Epithelial cell of alveolus of lung (primary cell): Measurements from ENCODE around the gene ZNF334. TPM values are rescaled to one million over a fixed set of nuclear protein-coding genes. Genes with fewer than 3 reads are reported as not detected.

Experiments
- total RNA-seq: library from RNA; depleted of rRNA; stranded (reverse); fragments of >200 nt; gene quantifications from 2 replicates; pipeline ENCODE4 v1.2.1, GENCODE V29; 2015

Gene ZNF334
- total RNA-seq, result 1.8 and 4.6 TPM in 2 replicates

GRCh38 chr20:46512943-46513844, at the start of gene ZNF334:
TSS of gene ZNF334 (minus strand) at chr20:46513559. CDS start at chr20:46512102, 1,457 bp downstream.

GRCh38 chr20:46550461-46550860, 37.1 kb upstream of the ZNF334 start, which contains the start of gene OCSTAMP:
TSS of gene OCSTAMP (minus strand) at chr20:46550654. CDS start at chr20:46550560, 94 bp downstream.

Other genes with a start within 250 kb of the ZNF334 start
- not detected in 2 replicates for gene CDH22, start 205.1 kb downstream of the ZNF334 start, total RNA-seq
- gene ELMO2, start 106.9 kb downstream of the ZNF334 start, total RNA-seq, result 38.4 and 42.2 TPM in 2 replicates
- gene OCSTAMP, start 37.1 kb upstream of the ZNF334 start, total RNA-seq, result not detected in 2 replicates
- gene SLC13A3, start 137.9 kb upstream of the ZNF334 start, total RNA-seq, result 3.1 and 8.2 TPM in 2 replicates
- 18.4 and 20.3 TPM in 2 replicates for gene TP53RK, start 175.9 kb upstream of the ZNF334 start, total RNA-seq
- gene SLC2A10, start 196.1 kb upstream of the ZNF334 start, total RNA-seq, result 43.3 and 48.8 TPM in 2 replicates